Fibroblast of lung (primary cell): ENCODE measurements around the gene SCIN. TPM values are rescaled to one million over a fixed set of nuclear protein-coding genes. Genes with fewer than 3 reads are reported as not detected.

ENCODE experiments used
- DNase-seq, 2 donors: peaks; one replicate each; pipeline versions ENCODE4 v3.0.0 to v3.0.0-alpha.2; 2010; ENCODE audit warnings: low read depth in 2 of 2
- H2AFZ ChIP-seq: 2 replicates; pipeline ENCODE4 v1.5.1; 2012; ENCODE audit warnings: low read length, control low read depth, inconsistent platforms
- H3K27ac ChIP-seq: 2 replicates; pipeline ENCODE4 v1.5.1; 2011; ENCODE audit warnings: low read length, control low read depth; ENCODE audit not compliant: insufficient read depth
- H3K27me3 ChIP-seq: 2 replicates; pipeline ENCODE4 v1.5.1; 2011; ENCODE audit warnings: mild to moderate bottlenecking, low read length; ENCODE audit not compliant: control insufficient read depth, insufficient read depth
- H3K36me3 ChIP-seq: 2 replicates; pipeline ENCODE4 v1.5.1; 2011; ENCODE audit warnings: low read length; ENCODE audit not compliant: control insufficient read depth, insufficient read depth
- H3K4me1 ChIP-seq: 2 replicates; pipeline ENCODE4 v1.5.1; 2011; ENCODE audit warnings: low read length; ENCODE audit not compliant: control insufficient read depth, insufficient read depth; ENCODE audit errors: extremely low read depth
- H3K4me2 ChIP-seq: 2 replicates; pipeline ENCODE4 v1.5.1; 2011; ENCODE audit warnings: low read length, control low read depth; ENCODE audit not compliant: insufficient read depth; ENCODE audit errors: extremely low read depth
- H3K4me3 ChIP-seq, 4 experiments: fragments of 200-600 bp in 1 of 4; sonication (generic) in 1 of 4; replicated peaks in 1 of 4; 2 replicates each; pipeline ENCODE4 v1.5.1; 2011 to 2016; ENCODE audit warnings: low read length in 4 of 4, low read depth in 3 of 4, mild to moderate bottlenecking in 3 of 4, control low read depth in 2 of 4, inconsistent platforms in 1 of 4, mixed read lengths in 1 of 4; ENCODE audit not compliant: insufficient read depth in 1 of 4; ENCODE audit errors: control extremely low read depth in 1 of 4
- H3K79me2 ChIP-seq: 2 replicates; pipeline ENCODE4 v1.5.1; 2012; ENCODE audit warnings: mild to moderate bottlenecking, low read length, inconsistent platforms; ENCODE audit not compliant: control insufficient read depth, insufficient read depth
- H3K9ac ChIP-seq: 2 replicates; pipeline ENCODE4 v1.5.1; 2011; ENCODE audit warnings: mild to moderate bottlenecking, low read length, control low read depth; ENCODE audit not compliant: insufficient read depth
- H3K9me3 ChIP-seq: 2 replicates; pipeline ENCODE4 v1.5.1; 2012; ENCODE audit warnings: low read depth, low read length; ENCODE audit not compliant: control insufficient read depth, insufficient read depth
- H4K20me1 ChIP-seq: 2 replicates; pipeline ENCODE4 v1.5.1; 2011; ENCODE audit warnings: low read length; ENCODE audit not compliant: control insufficient read depth, insufficient read depth; ENCODE audit errors: extremely low read depth
- CTCF ChIP-seq, 2 donors: IDR thresholded peaks in 1 of 2; conservative IDR thresholded peaks in 1 of 2; 1 replicate in 1 of 2; 2 replicates in 1 of 2; pipeline ENCODE4 v1.5.1; 2011 to 2012; ENCODE audit warnings: low read length in 2 of 2, control low read depth in 1 of 2, inconsistent platforms in 1 of 2, low read depth in 1 of 2, mild to moderate bottlenecking in 1 of 2
- EZH2 ChIP-seq: IDR thresholded peaks from 2 replicates; pipeline ENCODE4 v1.5.1; 2012; ENCODE audit warnings: low read length, control low read depth, mild to moderate bottlenecking; ENCODE audit errors: missing control alignments
- polyA plus RNA-seq, 2 donors: library from polyadenylated mRNA; depleted of rRNA in 1 of 2; stranded (reverse) in 1 of 2; unstranded in 1 of 2; fragments of >200 nt; gene quantifications; 2 replicates each; pipeline ENCODE4 v1.2.1, GENCODE V29; 2011 to 2012; ENCODE audit warnings: missing spikeins in 1 of 2
- total RNA-seq: library from RNA; depleted of rRNA; stranded (reverse); fragments of >200 nt; gene quantifications from 2 replicates; pipeline ENCODE4 v1.2.1, GENCODE V29; 2014

Gene SCIN
- total and polyA plus RNA-seq, 2 donors (not counting 1 experiment from before 2014, with no cell fraction given), result 0.08 to 0.17 TPM

GRCh38 chr7:12557282-12557681 lies 13.2 kb upstream of the SCIN start:
- no peak for TF ChIP-seq EZH2
- TF ChIP-seq CTCF (conservative IDR thresholded peaks at IDR 0.05 in 1 of 2, IDR thresholded peaks at IDR 0.05 in 1 of 2; ENCODE audit: low read depth in 1 of 2, low read length in 2 of 2), result no peak

DNA sequence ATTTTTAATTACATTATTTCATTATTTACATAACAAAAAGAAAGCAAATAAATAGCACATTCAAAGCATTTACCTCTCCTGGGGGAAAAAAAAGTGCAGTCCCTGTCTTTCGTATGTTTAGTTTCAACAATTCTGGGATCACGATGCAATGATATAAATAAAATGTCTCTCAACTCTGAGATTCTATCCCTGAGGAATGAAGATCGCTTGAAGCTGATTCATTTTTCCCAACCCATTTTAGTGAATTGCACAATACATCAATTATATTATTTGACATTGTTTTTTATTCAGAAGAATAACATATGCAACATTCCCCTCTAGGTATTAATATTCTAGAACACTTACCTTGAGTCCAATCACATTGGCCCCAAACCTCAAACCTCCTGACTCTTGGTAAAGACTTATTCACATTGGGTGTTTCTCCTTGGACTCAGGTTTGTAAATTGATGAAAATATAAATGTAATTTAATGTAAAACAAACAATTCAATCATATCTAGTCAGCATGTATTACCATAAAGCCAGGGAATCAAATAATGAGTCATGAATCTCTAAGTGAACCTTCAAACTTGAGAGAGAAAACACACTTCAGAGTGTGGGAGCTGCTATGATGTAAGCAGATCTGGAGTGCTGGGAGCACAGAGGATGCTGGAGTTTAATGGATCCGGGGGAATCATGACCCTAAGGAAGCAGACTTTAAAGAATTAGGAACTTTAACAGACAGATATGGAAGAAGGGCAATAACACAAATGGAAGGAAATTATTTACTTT lies 5.3 kb upstream of the SCIN start:
- peak in 1 of 2 donors; percentile 23 for DNase-seq
- no peak for TF ChIP-seq CTCF (conservative IDR thresholded peaks at IDR 0.05 in 1 of 2, IDR thresholded peaks at IDR 0.05 in 1 of 2; ENCODE audit: low read depth in 1 of 2, low read length in 2 of 2)
- no peak for TF ChIP-seq EZH2
- no peaks in the 10 kb centered on the region for H3K36me3 ChIP-seq
- no peaks in the 10 kb centered on the region for H3K79me2 ChIP-seq
- H3K4me1 ChIP-seq, result no peaks in the 10 kb centered on the region
- no peaks in the 10 kb centered on the region for H3K9me3 ChIP-seq
- no peak overlapping the region for H3K4me3 ChIP-seq
- H3K4me2 ChIP-seq, result no peak overlapping the region
- no peak overlapping the region for H2AFZ ChIP-seq
- H4K20me1 ChIP-seq, result no peaks in the 10 kb centered on the region
- peaks cover 7% of the 10 kb centered on the region for H3K27me3 ChIP-seq
- no peak overlapping the region for H3K9ac ChIP-seq
- no peak overlapping the region for H3K27ac ChIP-seq

More at GRCh38 chr7:12557282-12557681, 13.2 kb upstream of the SCIN start:
- H3K4me1 ChIP-seq, result no peaks in the 10 kb centered on the region
- H3K9me3 ChIP-seq, result no peaks in the 10 kb centered on the region
- no peak overlapping the region for H2AFZ ChIP-seq
- H3K4me3 ChIP-seq, result no peak overlapping the region
- no peak overlapping the region for H3K27ac ChIP-seq
- no peak overlapping the region for H3K9ac ChIP-seq
- H3K36me3 ChIP-seq, result no peaks in the 10 kb centered on the region
- H3K4me2 ChIP-seq, result no peak overlapping the region
- DNase-seq, result peak in 1 of 2 donors; percentile 22
- no peaks in the 10 kb centered on the region for H3K27me3 ChIP-seq
- H4K20me1 ChIP-seq, result no peaks in the 10 kb centered on the region
- no peaks in the 10 kb centered on the region for H3K79me2 ChIP-seq

GRCh38 chr7:12565873-12566272 lies 4.6 kb upstream of the SCIN start:
- Histone ChIP-seq H3K4me1 (no peaks in the 10 kb centered on the region), H3K36me3 (no peaks in the 10 kb centered on the region), H3K27me3 (peaks cover 9% of the 10 kb centered on the region), H3K4me3 (no peak overlapping the region), H3K79me2 (no peaks in the 10 kb centered on the region), H3K27ac (no peak overlapping the region), H3K9me3 (no peaks in the 10 kb centered on the region), H3K9ac (no peak overlapping the region), H3K4me2 (no peak overlapping the region), H2AFZ (no peak overlapping the region), H4K20me1 (no peaks in the 10 kb centered on the region)
- TF ChIP-seq CTCF (conservative IDR thresholded peaks at IDR 0.05 in 1 of 2, IDR thresholded peaks at IDR 0.05 in 1 of 2; ENCODE audit: low read depth in 1 of 2, low read length in 2 of 2) (no peak), EZH2 (no peak)
- DNase-seq, result no peak
